H1 (cell line): ENCODE results near the gene CAPN13. TPM values are rescaled to one million over a fixed set of nuclear protein-coding genes. Genes with fewer than 3 reads are reported as not detected.

Experiments
- CTCF ChIA-PET: fragments of 300-600 bp; sonication (Branson Sonifier 250); formaldehyde crosslinking; loops from one replicate; lab custom pipeline; 2021; ENCODE audit not compliant: partially characterized antibody; lab: Charles Lee
- POLR2A ChIA-PET: fragments of 300-600 bp; sonication (Branson Sonifier 250); formaldehyde crosslinking; loops from one replicate; lab custom pipeline; 2021; ENCODE audit warnings: inconsistent platforms; ENCODE audit not compliant: partially characterized antibody; lab: Charles Lee
- DNase-seq, 2 experiments: peaks; one replicate each; pipeline versions ENCODE4 v3.0.0 to v3.0.0-alpha.2; 2010 to 2022; ENCODE audit warnings: low spot score in 2 of 2, low read depth in 1 of 2, mixed read lengths in 1 of 2
- FAIRE-seq: peaks from 2 replicates; lab custom pipeline; 2011; peaks lifted over from hg19 to GRCh38; lab: Jason Lieb, UNC
- H2AFZ ChIP-seq: 2 replicates; pipeline ENCODE4 v1.8.1; 2012; ENCODE audit warnings: low read length, inconsistent platforms
- H2AK5ac ChIP-seq: 2 replicates; pipeline ENCODE4 v1.6.1; 2013; ENCODE audit warnings: low read depth, low read length
- H2BK120ac ChIP-seq: replicated peaks from 2 replicates; pipeline ENCODE3; 2013; ENCODE audit warnings: low read depth, low read length, inconsistent platforms
- H2BK12ac ChIP-seq: 2 replicates; pipeline ENCODE4 v1.6.1; 2013; ENCODE audit warnings: low read depth, low read length
- H2BK15ac ChIP-seq: 2 replicates; pipeline ENCODE4 v1.6.1; 2013; ENCODE audit warnings: low read length
- H2BK20ac ChIP-seq: 2 replicates; pipeline ENCODE4 v1.6.1; 2013; ENCODE audit warnings: low read length
- H2BK5ac ChIP-seq: 2 replicates; pipeline ENCODE4 v1.6.1; 2013; ENCODE audit warnings: low read depth, low read length
- H3K14ac ChIP-seq: 2 replicates; pipeline ENCODE4 v1.6.1; 2013; ENCODE audit warnings: inconsistent platforms; ENCODE audit not compliant: insufficient read length
- H3K18ac ChIP-seq: 2 replicates; pipeline ENCODE4 v1.6.1; 2013; ENCODE audit warnings: low read length; ENCODE audit errors: extremely low read depth
- H3K23ac ChIP-seq: 2 replicates; pipeline ENCODE4 v1.6.1; 2013; ENCODE audit warnings: inconsistent platforms; ENCODE audit not compliant: insufficient read length
- H3K23me2 ChIP-seq: 2 replicates; pipeline ENCODE4 v1.6.1; 2013; ENCODE audit warnings: low read depth, low read length
- H3K27ac ChIP-seq: 2 replicates; pipeline ENCODE4 v1.6.1; 2011; ENCODE audit warnings: low read depth, low read length, inconsistent platforms
- H3K27me3 ChIP-seq, 4 experiments: replicated peaks in 1 of 4; 1 replicate in 1 of 4; 2 replicates in 3 of 4; pipeline versions ENCODE4 v1.6.1 to v1.8.1; 2011 to 2013; ENCODE audit warnings: low read length in 3 of 4, mild to moderate bottlenecking in 3 of 4, inconsistent platforms in 2 of 4, mixed read lengths in 2 of 4, moderate library complexity in 1 of 4; ENCODE audit not compliant: control insufficient read depth in 3 of 4, insufficient read depth in 3 of 4; ENCODE audit errors: extremely low read depth in 1 of 4
- H3K36me3 ChIP-seq, 4 experiments: 2 replicates each; pipeline versions ENCODE4 v1.6.1 to v1.8.1; 2011 to 2013; ENCODE audit warnings: mild to moderate bottlenecking in 4 of 4, low read length in 3 of 4, moderate library complexity in 2 of 4, control low read depth in 1 of 4, inconsistent platforms in 1 of 4; ENCODE audit not compliant: insufficient read depth in 4 of 4, control insufficient read depth in 2 of 4
- H3K4ac ChIP-seq: replicated peaks from 2 replicates; pipeline ENCODE3; 2013; ENCODE audit warnings: low read length, low read depth, mixed read lengths, inconsistent platforms; ENCODE audit not compliant: insufficient read length
- H3K4me1 ChIP-seq, 4 experiments: replicated peaks in 1 of 4; 1 replicate in 1 of 4; 2 replicates in 3 of 4; pipeline versions ENCODE4 v1.6.1 to v1.8.1; 2011 to 2013; ENCODE audit warnings: low read length in 3 of 4, inconsistent platforms in 2 of 4, mixed read lengths in 1 of 4; ENCODE audit not compliant: insufficient read depth in 4 of 4, control insufficient read depth in 3 of 4
- H3K4me2 ChIP-seq, 2 experiments: 2 replicates each; pipeline versions ENCODE4 v1.6.1 to v1.8.1; 2011 to 2013; ENCODE audit warnings: low read depth in 2 of 2, low read length in 2 of 2, control low read depth in 1 of 2, inconsistent platforms in 1 of 2, mild to moderate bottlenecking in 1 of 2; ENCODE audit not compliant: insufficient read depth in 1 of 2
- H3K4me3 ChIP-seq, 4 experiments: fragments of 200-600, 300-600 bp in 1 of 4; sonication (generic), shearing (Covaris generic), sonication (Bioruptor Twin) in 1 of 4; 2 replicates each; pipeline versions ENCODE4 v1.5.1 to v1.8.1; 2011 to 2016; ENCODE audit warnings: low read length in 4 of 4, low read depth in 3 of 4, control low read depth in 2 of 4, inconsistent platforms in 2 of 4, mild to moderate bottlenecking in 2 of 4, mixed read lengths in 1 of 4, moderate library complexity in 1 of 4; ENCODE audit not compliant: insufficient read depth in 2 of 4; ENCODE audit errors: extremely low read depth in 1 of 4
- H3K56ac ChIP-seq: replicated peaks from 2 replicates; pipeline ENCODE3; 2013; ENCODE audit warnings: low read depth, mild to moderate bottlenecking, mixed read lengths, low read length, inconsistent platforms; ENCODE audit not compliant: insufficient read length
- H3K79me1 ChIP-seq: 2 replicates; pipeline ENCODE4 v1.6.1; 2013; ENCODE audit warnings: low read depth, low read length, control low read depth
- H3K79me2 ChIP-seq, 2 experiments: 2 replicates each; pipeline versions ENCODE4 v1.6.1 to v1.8.1; 2012 to 2013; ENCODE audit warnings: low read length in 2 of 2, mild to moderate bottlenecking in 2 of 2, inconsistent platforms in 1 of 2; ENCODE audit not compliant: insufficient read depth in 2 of 2, control insufficient read depth in 1 of 2
- H3K9ac ChIP-seq, 4 experiments: replicated peaks in 1 of 4; 1 replicate in 1 of 4; 2 replicates in 3 of 4; pipeline versions ENCODE4 v1.6.1 to v1.8.1; 2011 to 2013; ENCODE audit warnings: low read depth in 3 of 4, low read length in 3 of 4, control low read depth in 2 of 4, mild to moderate bottlenecking in 2 of 4, moderate library complexity in 2 of 4, inconsistent platforms in 1 of 4; ENCODE audit errors: extremely low read depth in 1 of 4
- H3K9me3 ChIP-seq, 2 experiments: 2 replicates each; pipeline versions ENCODE4 v1.6.1 to v1.8.1; 2012 to 2013; ENCODE audit warnings: mild to moderate bottlenecking in 2 of 2, moderate library complexity in 2 of 2, control low read depth in 1 of 2, inconsistent platforms in 1 of 2, low read depth in 1 of 2, low read length in 1 of 2, mixed read lengths in 1 of 2; ENCODE audit not compliant: insufficient read depth in 2 of 2
- H4K20me1 ChIP-seq, 2 experiments: replicated peaks in 1 of 2; 2 replicates each; pipeline versions ENCODE3 to v1.8.1; 2011 to 2013; ENCODE audit warnings: inconsistent platforms in 2 of 2, low read length in 2 of 2, mild to moderate bottlenecking in 1 of 2; ENCODE audit not compliant: insufficient read depth in 2 of 2, control insufficient read depth in 1 of 2
- H4K5ac ChIP-seq: 2 replicates; pipeline ENCODE4 v1.6.1; 2013; ENCODE audit warnings: low read length, low read depth, mixed read lengths, inconsistent platforms; ENCODE audit not compliant: insufficient read length
- H4K8ac ChIP-seq: 2 replicates; pipeline ENCODE4 v1.8.0; 2013; ENCODE audit warnings: mild to moderate bottlenecking, moderate library complexity, low read length, inconsistent platforms; ENCODE audit not compliant: insufficient read depth; ENCODE audit errors: extremely low read depth
- H4K91ac ChIP-seq: replicated peaks from 2 replicates; pipeline ENCODE3; 2013; ENCODE audit warnings: low read length, mixed read lengths, inconsistent platforms; ENCODE audit not compliant: insufficient read length
- CTBP2 ChIP-seq: IDR thresholded peaks from 2 replicates; pipeline ENCODE4 v1.7.0; 2011; ENCODE audit warnings: borderline replicate concordance, mild to moderate bottlenecking, moderate library complexity, mixed read lengths, low read length; ENCODE audit not compliant: insufficient read depth, insufficient read length
- FOSL1 ChIP-seq: IDR thresholded peaks from 2 replicates; pipeline ENCODE4 v1.6.1; 2011; ENCODE audit warnings: mild to moderate bottlenecking, low read depth, low read length, moderate library complexity; ENCODE audit not compliant: insufficient read depth
- NRF1 ChIP-seq: IDR thresholded peaks from 2 replicates; pipeline ENCODE4 v1.6.1; 2011; ENCODE audit warnings: mild to moderate bottlenecking, low read depth, low read length, improper control_type of control experiment
- RAD21 ChIP-seq, 2 experiments: IDR thresholded peaks in 1 of 2; conservative IDR thresholded peaks in 1 of 2; 2 replicates each; pipeline ENCODE4 v1.6.1; 2011; ENCODE audit warnings: low read depth in 2 of 2, low read length in 2 of 2, improper control_type of control experiment in 1 of 2, inconsistent platforms in 1 of 2, mild to moderate bottlenecking in 1 of 2, moderate library complexity in 1 of 2
- TEAD4 ChIP-seq: IDR thresholded peaks from 2 replicates; pipeline ENCODE4 v1.6.1; 2012; ENCODE audit warnings: low read depth, low read length, inconsistent platforms, mixed read lengths
- WGBS, 2 experiments: shearing (Covaris generic) in 1 of 2; methylation state at CpG; one replicate each; pipeline versions ENCODE4 v1.1.6 to v1.1.7; 2013 to 2015; ENCODE audit warnings: low lambda C conversion rate in 2 of 2, mixed read lengths in 2 of 2, inconsistent platforms in 1 of 2, low coverage in 1 of 2, missing lambda C conversion rate in 1 of 2; ENCODE audit not compliant: insufficient replicate concordance in 2 of 2, insufficient coverage in 1 of 2, insufficient read length in 1 of 2; ENCODE audit errors: extremely low coverage in 1 of 2, missing lambda C conversion rate in 1 of 2; 5-methylcytosine and 5-hydroxymethylcytosine counted together
- polyA plus RNA-seq, 7 experiments: library from polyadenylated mRNA; depleted of rRNA in 3 of 7; stranded (reverse) in 5 of 7; unstranded in 2 of 7; fragments of >200 nt in 5 of 7; fragments of 200-250 nt in 2 of 7; gene quantifications; 1 replicate in 5 of 7; 2 replicates in 1 of 7; 4 replicates in 1 of 7; pipeline versions ENCODE4 v1.2.1 to v1.2.3, GENCODE V29; 2011 to 2013; ENCODE audit warnings: missing spikeins in 2 of 7, mixed read lengths in 2 of 7
- total RNA-seq: library from RNA; stranded (reverse); fragmentation: NEBNext Ultra II Directional; extraction: Animal tissue kit (Norgen Biotek cat#: 25700); gene quantifications from 2 replicates; pipeline ENCODE4 v1.2.1, GENCODE V29; 2021
- TF ChIP-seq, protein P1 (sequence below): IDR thresholded peaks from 2 replicates; pipeline ENCODE4 v1.6.1; 2012; ENCODE audit warnings: low read length, inconsistent platforms

Gene CAPN13
- total and polyA plus RNA-seq, 2 of the 8 experiments (the other 6 are each of a cell fraction or from before 2014, with no cell fraction given), result 2.4 TPM

DNA sequence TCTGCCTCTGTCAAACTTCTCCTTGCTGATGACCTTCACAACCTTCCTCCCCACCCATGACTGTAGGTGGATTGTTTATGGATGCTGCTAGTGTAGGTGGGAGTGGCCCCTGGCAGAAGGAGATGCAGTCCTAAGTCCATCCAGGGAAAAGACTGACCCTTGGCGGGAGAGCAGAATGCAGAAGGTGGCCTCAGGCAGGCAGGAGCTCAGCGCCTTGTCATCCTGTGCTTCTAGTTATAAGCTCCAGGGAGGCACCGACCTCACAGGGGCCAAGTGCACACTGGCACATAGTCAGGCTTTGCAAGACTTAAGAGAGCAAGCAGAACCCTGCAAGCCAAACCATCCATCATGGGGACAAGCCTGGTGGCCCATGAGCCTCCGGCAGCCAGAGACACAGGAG, 74.4 kb downstream of the CAPN13 start:
- ChIA-PET CTCF (interaction anchor here (0.6 to 1.9 kb wide), 8 partner anchors 18 to 600 kb away, joined by 3 to 6 read pairs (median 3); no protein-coding TSS in a partner anchor), POLR2A (no interaction called here)
- 92% methylated on average over 4 of the region's 4 CpGs; no CpG with 5 or more reads in 1 of the 2 experiments for WGBS, 2 experiments
- H3K18ac ChIP-seq, result no peak overlapping the region
- H3K27me3 ChIP-seq, result no peaks in the 10 kb centered on the region
- no peak overlapping the region for H2AFZ ChIP-seq
- H3K4me2 ChIP-seq, result no peak overlapping the region
- H4K8ac ChIP-seq, result no peak overlapping the region
- no peak overlapping the region for H3K14ac ChIP-seq
- H3K4ac ChIP-seq, result no peak overlapping the region
- no peaks in the 10 kb centered on the region for H3K36me3 ChIP-seq
- no peak overlapping the region for H3K56ac ChIP-seq
- no peak overlapping the region for H3K9ac ChIP-seq
- no peaks in the 10 kb centered on the region for H4K20me1 ChIP-seq
- no peaks in the 10 kb centered on the region for H3K9me3 ChIP-seq
- no peak overlapping the region for H2BK5ac ChIP-seq
- H2AK5ac ChIP-seq, result no peak overlapping the region
- no peak for FAIRE-seq
- peaks cover 0 to 2% (median 0%) of the 10 kb centered on the region in 4 experiments; a peak in 1 of 7 replicates for H3K4me1 ChIP-seq
- no peak overlapping the region for H2BK12ac ChIP-seq
- no peak overlapping the region for H2BK15ac ChIP-seq
- no peak overlapping the region for H2BK20ac ChIP-seq
- H3K4me3 ChIP-seq, result no peak overlapping the region
- DNase-seq, result no peak
- no peaks in the 10 kb centered on the region; the same call in 1 of the 2 replicates for H3K23me2 ChIP-seq
- no peak overlapping the region for H2BK120ac ChIP-seq
- no peak overlapping the region for H3K27ac ChIP-seq
- H3K79me1 ChIP-seq, result no peaks in the 10 kb centered on the region
- no peak overlapping the region for H4K91ac ChIP-seq
- H3K79me2 ChIP-seq, result no peaks in the 10 kb centered on the region
- H3K23ac ChIP-seq, result no peak overlapping the region
- no peak overlapping the region for H4K5ac ChIP-seq
- TF ChIP-seq FOSL1 (no peak), RAD21 (IDR thresholded peaks at IDR 0.05 in 1 of 2, conservative IDR thresholded peaks at IDR 0.05 in 1 of 2; ENCODE audit: low read depth in 2 of 2, low read length in 2 of 2) (no peak), CTBP2 (no peak), NRF1 (no peak), TEAD4 (no peak)
- TF ChIP-seq, protein P1, sequence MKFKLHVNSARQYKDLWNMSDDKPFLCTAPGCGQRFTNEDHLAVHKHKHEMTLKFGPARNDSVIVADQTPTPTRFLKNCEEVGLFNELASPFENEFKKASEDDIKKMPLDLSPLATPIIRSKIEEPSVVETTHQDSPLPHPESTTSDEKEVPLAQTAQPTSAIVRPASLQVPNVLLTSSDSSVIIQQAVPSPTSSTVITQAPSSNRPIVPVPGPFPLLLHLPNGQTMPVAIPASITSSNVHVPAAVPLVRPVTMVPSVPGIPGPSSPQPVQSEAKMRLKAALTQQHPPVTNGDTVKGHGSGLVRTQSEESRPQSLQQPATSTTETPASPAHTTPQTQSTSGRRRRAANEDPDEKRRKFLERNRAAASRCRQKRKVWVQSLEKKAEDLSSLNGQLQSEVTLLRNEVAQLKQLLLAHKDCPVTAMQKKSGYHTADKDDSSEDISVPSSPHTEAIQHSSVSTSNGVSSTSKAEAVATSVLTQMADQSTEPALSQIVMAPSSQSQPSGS, result no peak
